ENCODE results near the gene PDE6H.

- TF ChIP-seq CTCF (IDR thresholded peaks at IDR 0.05) (no peak), POLR2AphosphoS5 (IDR thresholded peaks at IDR 0.05; ENCODE audit: insufficient read depth in 1 of 2, low read depth in 1 of 2) (no peak)
Observed at GRCh38 chr12:14937689-14938088, 35.2 kb upstream of the PDE6H start.

All from vagina (tissue), 2 donors.